K562 (cell line): ENCODE measurements around the gene KAZN. TPM values are rescaled to one million over a fixed set of nuclear protein-coding genes. Genes with fewer than 3 reads are reported as not detected.

Experiments
- ATF1 ChIP-seq, 2 experiments: fragments of 450-650 bp in 1 of 2; IDR thresholded peaks; 2 replicates each; pipeline ENCODE4 v1.6.1; 2016; ENCODE audit warnings: missing compliant biosample characterization in 1 of 2, missing genetic modification characterization in 1 of 2
- CCNT2 ChIP-seq: IDR thresholded peaks from 2 replicates; pipeline ENCODE4 v1.6.1; 2011; ENCODE audit warnings: borderline replicate concordance, low read depth, mild to moderate bottlenecking, moderate library complexity, mixed read lengths, low read length; ENCODE audit not compliant: insufficient read length; ENCODE audit errors: extremely low read depth
- CREB3L1 ChIP-seq: fragments of 450-650 bp; IDR thresholded peaks from 2 replicates; pipeline ENCODE4 v1.6.1; 2014; ENCODE audit warnings: low read depth, mild to moderate bottlenecking, moderate library complexity, borderline replicate concordance
- CTCFL ChIP-seq: IDR thresholded peaks from 2 replicates; pipeline ENCODE4 v1.6.1; 2011; ENCODE audit warnings: borderline replicate concordance, low read depth, mild to moderate bottlenecking, moderate library complexity, low read length; ENCODE audit not compliant: insufficient read depth, poor library complexity, severe bottlenecking
- ELF2 ChIP-seq: fragments of 250-450 bp; sonication (Bioruptor Pico); IDR thresholded peaks from 2 replicates; pipeline ENCODE4 v1.5.0; 2021; ENCODE audit warnings: mild to moderate bottlenecking
- GATA2 ChIP-seq: sonication (generic); formaldehyde crosslinking; IDR thresholded peaks from 2 replicates; pipeline ENCODE4 v1.4.0; 2020; ENCODE audit warnings: mild to moderate bottlenecking, missing genetic modification reagents
- KAT7 ChIP-seq: sonication (generic); formaldehyde crosslinking; IDR thresholded peaks from 2 replicates; pipeline ENCODE4 v1.8.0; 2022; ENCODE audit warnings: missing genetic modification reagents, mild to moderate bottlenecking, borderline replicate concordance
- RBFOX2 ChIP-seq: fragments of 200-400 bp; formaldehyde crosslinking; IDR thresholded peaks from 2 replicates; pipeline ENCODE4 v1.6.1; 2017; ENCODE audit warnings: low read depth, mild to moderate bottlenecking, low read length, moderate library complexity
- SMC3 ChIP-seq: conservative IDR thresholded peaks from 2 replicates; pipeline ENCODE4 v1.6.1; 2011; ENCODE audit warnings: low read depth, low read length, improper control_type of control experiment; ENCODE audit not compliant: insufficient read depth
- ZBTB40 ChIP-seq, 2 experiments: fragments of 450-650 bp in 1 of 2; sonication (generic) in 1 of 2; formaldehyde crosslinking in 1 of 2; IDR thresholded peaks; 2 replicates each; pipeline versions ENCODE4 v1.7.1 to v1.9.0; 2016 to 2022; ENCODE audit warnings: inconsistent platforms in 1 of 2, mild to moderate bottlenecking in 1 of 2, missing genetic modification reagents in 1 of 2
- ZNF507 ChIP-seq: conservative IDR thresholded peaks from 2 replicates; pipeline ENCODE4 v1.6.1; 2017; ENCODE audit warnings: missing genetic modification characterization, missing compliant biosample characterization
- polyA plus RNA-seq, 8 experiments: library from polyadenylated mRNA; depleted of rRNA in 4 of 8; stranded (reverse) in 5 of 8; unstranded in 3 of 8; fragments of >200 nt; fragmentation: Nextera tagmentation in 2 of 8; fragmentation: Illumina TruSeq in 1 of 8; extraction: Ambion mirVana in 2 of 8; extraction: Trizol in 1 of 8; gene quantifications; 2 replicates each; pipeline versions ENCODE4 v1.2.1 to v1.2.3, GENCODE V29; 2011 to 2014; ENCODE audit warnings: inconsistent platforms in 1 of 8, missing spikeins in 1 of 8
- total RNA-seq, 7 experiments: library from RNA; depleted of rRNA in 6 of 7; stranded (reverse); fragments of >200 nt in 6 of 7; fragmentation: Illumina TruSeq in 2 of 7; extraction: Trizol in 2 of 7; gene quantifications; 2 replicates each; pipeline versions ENCODE4 v1.2.1 to v1.2.3, GENCODE V29; 2011 to 2021; ENCODE audit warnings: low replicate concordance in 1 of 7

Gene KAZN
- total and polyA plus RNA-seq, 9 of the 15 experiments (the other 6 are each of a cell fraction or from before 2014, with no cell fraction given): 2.1 to 21.6 (median 5.4) TPM

- TF ChIP-seq ZBTB40 (IDR thresholded peaks at IDR 0.05) (peak; percentile 47; the same call in 1 of the 2 replicates), ZBTB40 (CRISPR knock-in tag; IDR thresholded peaks at IDR 0.05) (no peak), ZNF507 (tag) (no peak), KAT7 (peak; percentile 71; the same call in 1 of the 2 replicates), CCNT2 (peak; percentile 24), CTCFL (peak; percentile 66), RBFOX2 (peak; percentile 23; the same call in 1 of the 2 replicates), GATA2 (no peak), ATF1 (CRISPR knock-in tag; IDR thresholded peaks at IDR 0.05) (no peak), ATF1 (tag; IDR thresholded peaks at IDR 0.05) (peak; percentile 51), ELF2 (peak; percentile 66; the same call in 1 of the 2 replicates), SMC3 (0 out of 2 replicates have a peak, but pooled peaks have one; percentile 10), CREB3L1 (no peak)
Measured at GRCh38 chr1:14924455-14925331, 326.2 kb downstream of the KAZN start (continued).
